NCI-H524 (cell line): ENCODE measurements around the gene ZNF212.
"Not testable (repeated sequence)": the region's sequence is repeated elsewhere in the genome, so short reads cannot be mapped to it uniquely, and the experiment has no call there.

Experiments used
- DNase-seq, 2 experiments: peaks; one replicate each; lab custom pipeline; 2025; lab: John Stamatoyannopoulos, UW

The ZNF212 gene

DNA sequence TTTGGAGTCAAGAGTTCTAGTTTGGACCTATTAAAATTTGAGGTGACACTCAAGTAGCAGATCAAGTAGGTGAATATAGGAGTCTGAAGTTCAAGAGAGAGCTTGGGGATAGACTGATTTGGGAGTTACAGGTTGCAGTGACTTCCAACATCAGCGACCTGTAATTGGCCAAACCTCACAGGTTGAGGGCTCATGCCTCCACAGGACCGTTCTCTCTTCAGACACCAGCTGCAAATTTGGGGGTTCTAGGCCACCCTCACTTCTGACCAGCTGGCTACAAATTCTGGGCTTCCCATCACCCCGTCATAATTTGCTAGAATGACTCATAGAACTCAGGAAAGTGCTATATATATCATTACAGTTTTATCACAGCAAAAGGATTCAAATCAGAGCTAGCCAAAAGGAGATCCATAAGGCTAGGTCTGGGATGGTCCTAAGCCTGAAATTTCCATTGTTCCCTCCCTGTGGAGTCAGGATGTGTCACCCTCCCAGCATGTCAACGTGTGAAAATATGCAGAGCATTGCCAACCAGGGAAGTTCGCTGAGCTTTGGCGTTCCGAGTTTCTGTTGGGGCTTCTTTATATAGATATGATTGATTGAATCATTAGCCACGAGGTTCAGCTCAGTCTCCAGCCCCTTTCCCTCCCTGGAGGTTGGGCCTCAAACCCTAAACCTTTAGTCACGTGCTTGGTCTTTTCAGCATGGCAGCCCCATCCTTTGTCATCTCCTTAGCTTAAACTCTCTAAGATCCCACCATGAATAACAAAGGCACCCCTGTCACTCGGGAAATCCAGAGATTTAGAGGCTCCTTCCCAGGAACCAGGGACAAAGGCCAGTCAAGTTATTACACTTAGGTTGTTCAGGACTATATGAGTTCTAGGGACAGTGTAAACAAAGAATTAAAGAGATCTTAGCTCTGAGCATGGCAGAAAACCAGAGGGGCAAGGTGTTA, 20.7 kb upstream of the ZNF212 start:
- no peak for DNase-seq

DNA sequence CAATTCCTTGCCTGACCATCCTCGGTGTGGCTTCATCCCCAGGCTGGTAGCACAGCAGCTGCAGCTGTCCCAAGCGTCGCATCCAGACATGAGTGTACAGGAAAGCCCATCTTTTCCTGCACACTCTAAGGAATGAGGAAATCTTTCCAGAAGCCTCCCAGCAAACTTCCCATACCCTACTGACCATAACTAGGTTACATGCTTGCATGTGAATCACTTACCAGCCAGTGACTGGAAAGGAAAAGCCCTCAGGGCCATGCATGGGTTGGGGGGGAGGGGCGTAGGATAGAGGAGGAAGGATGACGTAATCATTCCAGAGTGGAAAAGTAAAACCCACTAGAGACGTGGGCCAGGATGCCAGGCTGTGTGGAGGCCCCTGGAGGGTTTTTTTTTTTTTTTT, 18.9 kb upstream of the ZNF212 start:
- DNase-seq: no peak

DNA sequence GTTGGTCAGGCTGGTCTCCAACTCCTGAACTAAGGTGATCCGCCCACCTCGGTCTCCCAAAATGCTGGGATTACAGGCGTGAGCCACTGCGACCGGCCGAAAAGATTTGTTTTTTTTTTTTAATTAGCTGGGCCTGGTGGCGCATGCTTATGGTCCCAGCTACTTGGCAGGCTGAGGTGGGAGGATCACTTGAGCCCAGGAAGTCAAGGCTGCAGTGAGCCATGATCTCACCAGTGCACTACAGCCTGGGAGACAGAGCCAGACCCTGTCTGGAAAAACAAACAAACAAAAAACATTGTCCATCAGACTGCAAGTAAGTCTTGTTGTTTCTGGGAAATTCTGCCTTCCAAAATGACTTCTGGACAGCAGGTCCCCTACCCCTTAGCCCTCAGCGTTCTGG, 16.3 kb upstream of the ZNF212 start:
- DNase-seq: no peak

DNA sequence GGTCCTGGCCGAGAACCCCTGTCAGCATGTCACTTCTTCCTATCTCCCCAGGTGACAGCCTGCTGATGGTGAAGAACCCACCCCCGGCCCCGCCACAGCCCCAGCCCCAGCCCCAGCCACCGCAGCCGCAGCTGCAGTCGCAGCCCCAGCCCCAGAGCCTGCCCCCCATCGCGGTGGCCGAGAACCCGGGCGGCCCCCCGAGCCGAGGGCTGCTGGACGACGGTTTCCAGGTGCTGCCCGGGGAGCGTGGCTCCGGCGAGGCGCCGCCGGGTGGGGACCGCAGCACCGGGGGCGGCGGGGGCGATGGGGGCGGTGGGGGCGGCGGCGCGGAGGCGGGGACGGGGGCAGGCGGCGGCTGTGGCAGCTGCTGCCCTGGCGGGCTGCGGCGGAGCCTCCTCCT, 15.7 kb upstream of the ZNF212 start:
- no peak for DNase-seq

DNA sequence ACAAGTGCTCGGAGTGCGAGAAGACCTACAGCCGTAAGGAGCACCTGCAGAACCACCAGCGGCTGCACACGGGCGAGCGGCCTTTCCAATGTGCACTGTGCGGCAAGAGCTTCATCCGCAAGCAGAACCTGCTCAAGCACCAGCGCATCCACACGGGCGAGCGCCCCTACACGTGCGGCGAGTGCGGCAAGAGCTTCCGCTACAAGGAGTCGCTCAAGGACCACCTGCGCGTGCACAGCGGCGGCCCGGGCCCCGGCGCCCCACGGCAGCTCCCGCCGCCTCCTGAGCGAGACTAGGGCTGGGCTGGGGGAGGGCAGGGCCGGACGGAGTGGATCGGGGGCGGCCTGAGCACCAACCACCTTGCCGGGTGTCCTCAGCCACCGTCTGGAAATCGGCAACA, 15.1 kb upstream of the ZNF212 start:
- DNase-seq: no peak

DNA sequence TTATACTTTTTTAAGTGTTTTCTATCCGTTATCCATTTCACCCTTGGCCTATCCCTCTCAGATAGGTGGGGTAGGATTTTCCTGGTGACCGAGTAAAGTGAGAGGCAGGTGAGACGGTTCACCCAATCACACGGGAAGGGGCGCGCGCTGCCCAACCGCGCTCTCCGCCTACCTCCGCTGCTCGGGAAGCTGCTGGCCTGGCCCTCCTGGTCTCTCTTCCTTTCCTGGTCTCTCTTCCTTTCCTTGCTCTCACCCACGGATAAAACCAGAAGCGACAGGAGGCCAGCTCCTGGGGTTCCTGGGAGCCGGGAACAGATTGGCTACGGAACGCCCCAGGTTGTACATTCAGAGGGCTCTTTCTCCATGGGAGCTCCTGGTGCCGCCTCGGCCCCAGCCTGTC, 14.3 kb upstream of the ZNF212 start:
- DNase-seq: no peak

DNA sequence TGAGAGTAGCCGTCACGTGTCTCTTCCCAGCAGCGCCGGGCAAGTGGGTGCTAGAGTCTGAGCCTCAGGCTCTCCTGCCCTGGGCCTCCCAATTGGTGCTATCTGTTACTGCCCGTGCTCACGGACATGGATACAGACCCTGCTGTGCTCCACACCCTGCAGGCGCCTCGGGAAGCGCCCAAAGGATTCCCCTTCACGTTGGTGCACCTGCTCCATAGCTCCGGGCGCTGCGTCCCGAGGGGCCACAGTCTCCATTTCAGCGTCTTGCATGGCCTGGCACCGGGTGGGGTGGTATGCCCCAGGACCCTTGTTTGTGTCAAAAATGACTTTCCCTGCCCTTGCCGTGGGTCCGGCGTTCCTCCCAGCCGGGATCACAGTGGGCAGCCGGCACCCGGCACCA, 13.8 kb upstream of the ZNF212 start:
- DNase-seq: no peak

DNA sequence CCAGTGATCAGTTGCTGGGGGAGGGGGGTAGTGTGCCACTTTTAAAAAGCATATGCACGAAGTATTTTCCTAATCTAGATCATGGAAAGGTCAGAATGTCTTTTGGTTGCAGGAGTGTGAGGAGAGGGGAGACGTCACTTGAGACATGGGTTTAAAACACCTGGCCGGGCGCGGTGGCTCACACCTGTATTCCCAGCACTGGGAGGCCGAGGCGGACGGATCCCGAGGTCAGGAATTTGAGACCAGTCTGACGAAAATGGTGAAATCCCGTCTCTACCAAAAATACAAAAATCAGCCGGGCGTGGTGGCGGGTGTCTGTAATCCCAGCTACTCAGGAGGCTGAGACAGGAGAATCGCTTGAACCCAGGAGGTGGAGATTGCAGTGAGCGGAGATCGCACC, 13.1 kb upstream of the ZNF212 start:
- not testable (repeated sequence) for DNase-seq

DNA sequence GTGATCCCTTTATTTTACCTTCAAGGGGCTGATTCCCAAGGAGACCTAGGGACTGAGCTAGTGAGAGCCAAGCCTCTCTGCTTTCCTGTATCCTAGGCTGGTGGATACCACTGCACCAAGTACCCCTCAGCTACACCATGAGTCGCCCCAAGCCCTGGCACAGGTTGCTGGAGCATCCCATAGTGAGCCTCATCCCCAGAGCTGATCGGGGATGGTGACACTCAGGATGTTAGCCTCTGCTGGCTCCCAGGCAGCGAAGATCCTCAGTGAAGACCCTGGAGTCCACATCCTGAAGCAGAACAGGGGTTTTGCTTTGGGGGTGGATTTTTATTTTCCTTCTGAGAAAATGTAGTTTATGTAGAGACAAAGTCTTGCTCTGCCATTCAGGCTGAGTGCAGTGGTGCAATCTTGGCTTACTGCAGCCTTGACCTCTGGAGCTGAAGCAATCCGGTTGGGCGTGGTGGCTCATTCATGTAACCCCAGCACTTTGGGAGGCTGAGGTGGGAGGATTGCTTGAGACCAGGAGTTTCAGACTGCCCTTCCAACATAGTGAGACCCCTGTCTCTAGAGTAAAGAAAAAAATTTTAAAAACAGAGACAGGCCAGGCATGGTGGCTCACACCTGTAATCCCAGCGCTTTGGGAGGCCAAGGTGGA, 12.5 kb upstream of the ZNF212 start:
- DNase-seq: no peak

DNA sequence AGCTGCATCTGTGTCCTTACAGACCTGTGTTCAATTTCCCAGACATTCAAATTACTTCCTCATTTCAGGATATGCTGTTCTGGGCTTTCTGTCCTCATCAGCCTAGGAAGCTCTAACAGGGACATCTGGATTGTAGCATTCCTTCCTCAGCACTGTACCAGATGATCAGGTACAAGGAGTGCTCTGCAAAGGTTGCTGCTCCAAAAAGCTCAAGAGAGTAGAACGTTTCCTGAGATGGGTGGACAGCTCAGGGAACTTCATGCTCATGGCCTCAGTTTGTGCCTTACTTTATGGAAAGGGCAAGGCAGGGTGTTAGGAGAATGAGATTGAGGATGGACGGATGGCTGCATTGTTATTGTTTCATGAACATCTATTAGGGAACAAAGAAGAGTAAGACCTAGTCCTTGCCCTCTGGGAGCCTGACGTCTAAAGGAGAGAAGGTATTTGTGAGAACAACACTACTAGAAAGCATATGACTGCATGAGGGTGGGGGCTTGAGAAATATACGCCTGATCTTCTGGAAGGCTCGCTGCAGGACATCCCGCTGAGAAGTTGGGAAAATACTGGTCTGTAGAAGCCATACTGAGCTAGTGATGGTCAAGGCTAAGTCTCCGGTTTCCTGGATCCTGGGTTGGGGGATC, 10.5 kb upstream of the ZNF212 start:
- DNase-seq: no peak

DNA sequence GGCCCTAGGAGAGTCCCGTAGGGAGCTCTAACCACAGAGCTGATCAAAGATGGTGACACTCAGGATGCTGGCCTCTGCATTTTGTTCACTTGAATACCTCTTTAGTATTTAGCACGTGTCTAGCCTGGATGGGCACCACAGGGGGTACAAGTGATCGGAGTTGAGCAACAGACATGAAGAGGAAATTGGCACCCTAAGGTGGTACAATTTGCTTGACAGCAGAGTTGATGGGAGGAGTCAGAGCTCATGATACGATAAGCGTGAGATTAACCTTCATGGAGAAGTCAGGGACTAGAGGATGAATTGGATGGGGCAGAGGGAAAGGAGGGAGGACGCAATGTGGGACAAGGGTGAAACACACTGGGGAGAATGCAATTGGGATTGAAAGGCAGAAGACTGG, 9.9 kb upstream of the ZNF212 start:
- no peak for DNase-seq

DNA sequence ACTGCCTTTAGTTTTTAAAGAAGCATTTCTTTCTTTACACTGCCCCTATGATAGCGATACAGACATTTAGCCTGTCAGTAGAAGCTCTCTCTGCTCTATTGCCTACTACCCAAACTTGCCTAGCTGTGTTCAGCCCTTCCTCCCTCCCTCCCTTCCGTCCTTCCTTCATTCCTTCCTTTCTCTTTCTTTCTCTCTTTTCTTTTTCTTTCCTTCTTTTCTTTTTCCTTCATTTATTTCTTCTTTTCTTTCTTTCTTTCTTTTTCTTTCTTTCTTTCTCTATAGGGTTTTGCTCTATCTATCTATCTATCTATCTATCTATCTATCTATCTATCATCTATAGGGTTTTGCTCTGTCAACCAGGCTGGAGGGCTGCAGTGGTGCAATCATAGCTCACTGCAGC, 7.1 kb upstream of the ZNF212 start:
- DNase-seq: no peak

DNA sequence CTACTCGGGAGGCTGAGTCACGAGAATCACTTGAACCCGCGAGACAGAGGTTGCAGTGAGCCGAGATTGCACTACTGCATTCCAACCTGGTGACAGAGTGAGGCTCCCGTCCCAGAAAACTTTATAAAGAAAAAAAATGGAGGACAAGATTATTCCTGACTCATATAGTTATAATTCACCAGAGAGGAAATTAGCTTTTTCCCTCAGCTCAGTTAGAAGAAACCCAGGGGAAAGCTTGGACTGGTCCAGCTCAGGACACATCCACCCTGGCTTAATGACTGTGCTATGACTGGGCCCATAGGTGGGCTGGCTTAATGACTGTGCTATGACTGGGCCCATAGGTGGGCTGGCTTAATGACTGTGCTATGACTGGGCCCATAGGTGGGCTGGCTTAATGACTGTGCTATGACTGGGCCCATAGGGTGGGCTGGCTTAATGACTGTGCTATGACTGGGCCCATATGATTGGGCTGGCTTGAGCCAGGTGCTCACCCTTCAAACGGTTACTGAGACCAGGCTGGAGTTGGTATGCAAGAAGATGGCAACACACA, 5.7 kb upstream of the ZNF212 start:
- DNase-seq: not testable (repeated sequence)

DNA sequence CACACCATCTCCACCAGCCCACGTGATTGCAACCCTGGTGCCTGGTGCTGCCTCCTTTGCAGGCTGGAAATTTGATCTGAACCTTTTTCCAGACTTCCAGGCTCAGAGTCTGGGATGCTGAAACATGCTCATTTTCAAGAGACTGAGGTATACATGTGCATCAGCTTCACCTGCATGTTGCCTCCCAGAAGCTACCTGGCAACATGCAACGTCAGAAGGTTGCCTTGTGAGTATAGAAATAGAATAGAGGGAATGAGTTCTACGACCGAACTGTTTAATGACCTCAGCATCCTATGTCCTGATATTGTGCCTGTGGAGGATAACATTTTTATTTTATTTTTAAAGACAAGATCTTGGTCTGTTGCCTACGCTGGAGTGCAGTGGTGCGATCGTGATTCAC, 1.9 kb upstream of the ZNF212 start:
- DNase-seq: no peak

DNA sequence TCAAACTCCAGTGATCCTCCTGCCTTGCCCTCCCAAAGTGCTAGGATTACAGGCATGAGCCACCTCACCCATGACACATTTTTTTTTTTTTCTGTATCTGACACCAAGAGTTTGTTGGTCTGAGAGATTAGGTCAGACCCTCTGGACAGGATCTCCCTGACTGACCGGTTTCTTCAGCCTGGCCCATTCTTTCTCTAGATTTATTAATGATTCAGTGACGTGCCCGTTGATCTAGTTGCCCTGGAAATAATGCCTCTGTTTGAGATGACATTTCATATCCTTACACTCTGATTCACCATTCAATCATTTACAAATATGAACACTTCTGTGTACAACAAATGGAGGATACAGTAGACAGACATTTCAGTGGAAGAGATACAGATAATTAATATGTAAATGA, 1.4 kb upstream of the ZNF212 start:
- DNase-seq: no peak

DNA sequence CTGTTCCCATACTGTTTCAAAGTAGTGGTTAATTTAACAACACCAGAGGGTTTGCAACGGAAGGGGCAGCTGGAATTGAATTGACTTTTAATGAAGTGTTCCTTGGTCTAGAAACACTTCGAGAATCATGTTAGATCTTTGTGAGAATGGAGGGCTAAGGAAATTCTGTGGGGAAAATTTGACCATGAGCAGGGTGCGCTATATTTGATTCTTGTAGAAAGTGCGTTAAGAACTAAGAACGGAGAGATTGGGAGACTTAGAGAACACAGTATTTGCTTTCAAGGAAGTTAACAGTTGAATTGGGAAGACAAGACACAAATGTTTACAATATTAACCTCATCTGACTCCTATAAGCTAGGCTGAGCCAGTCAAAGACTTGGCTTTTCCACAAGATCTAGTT, 1.2 kb downstream of the ZNF212 start:
- DNase-seq: no peak

DNA sequence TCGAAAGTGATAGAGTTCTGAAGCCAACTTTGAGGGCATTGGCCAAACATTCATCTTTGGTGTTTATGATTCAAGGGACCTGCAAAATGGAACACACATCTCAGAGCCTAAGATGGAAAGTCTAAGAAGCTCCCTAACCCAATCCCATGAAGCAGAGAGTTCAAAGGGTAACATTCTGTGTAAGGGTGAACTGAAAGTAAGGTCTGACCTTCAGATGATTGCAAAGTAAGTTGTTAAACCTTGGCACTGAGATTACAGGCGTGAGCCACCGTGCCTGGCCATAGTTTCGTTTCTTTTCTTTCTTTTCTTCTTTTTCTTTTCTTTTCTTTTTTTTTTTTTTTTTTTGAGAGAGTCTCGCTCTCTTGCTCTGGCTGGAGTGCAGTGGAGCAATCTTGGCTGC, 2.2 kb downstream of the ZNF212 start:
- no peak for DNase-seq

DNA sequence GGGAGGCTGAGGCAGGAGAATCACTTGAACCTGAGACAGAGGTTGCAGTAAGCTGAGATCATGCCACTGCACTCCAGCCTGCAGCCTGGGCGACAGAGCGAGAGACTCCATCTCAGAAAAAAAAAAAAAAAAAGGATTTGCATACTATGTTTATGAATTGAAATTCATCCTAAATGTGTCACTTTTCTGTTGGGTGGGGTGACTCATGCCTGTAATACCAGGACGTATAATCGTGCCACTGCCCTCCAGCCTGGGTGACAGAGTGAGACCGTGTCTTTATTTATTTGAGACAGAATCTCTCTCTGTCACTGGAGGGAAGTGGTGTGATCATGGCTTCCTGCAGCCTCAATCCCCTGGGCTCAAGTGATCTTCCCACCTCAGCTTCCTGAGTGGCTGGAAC, 5.8 kb downstream of the ZNF212 start:
- no peak for DNase-seq

DNA sequence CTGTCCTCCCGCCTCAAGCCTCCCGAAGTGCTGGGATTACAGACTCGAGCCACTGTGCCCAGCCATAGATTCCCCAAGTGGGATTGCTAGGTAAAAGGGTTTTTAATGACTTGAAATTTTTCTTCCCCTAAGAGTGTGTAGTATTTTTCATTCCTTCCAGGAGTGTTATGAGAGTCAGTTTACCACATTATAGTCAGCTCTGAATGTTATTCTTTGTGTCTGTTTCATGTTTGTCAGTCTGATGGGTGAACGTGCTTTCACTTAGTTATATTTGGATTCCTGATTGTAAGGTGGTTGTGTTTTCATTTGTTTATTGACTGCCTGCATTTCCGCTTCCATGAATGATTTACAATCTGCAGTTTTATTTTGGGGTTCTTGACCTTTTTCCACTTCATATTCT, 6.3 kb downstream of the ZNF212 start:
- DNase-seq: no peak

DNA sequence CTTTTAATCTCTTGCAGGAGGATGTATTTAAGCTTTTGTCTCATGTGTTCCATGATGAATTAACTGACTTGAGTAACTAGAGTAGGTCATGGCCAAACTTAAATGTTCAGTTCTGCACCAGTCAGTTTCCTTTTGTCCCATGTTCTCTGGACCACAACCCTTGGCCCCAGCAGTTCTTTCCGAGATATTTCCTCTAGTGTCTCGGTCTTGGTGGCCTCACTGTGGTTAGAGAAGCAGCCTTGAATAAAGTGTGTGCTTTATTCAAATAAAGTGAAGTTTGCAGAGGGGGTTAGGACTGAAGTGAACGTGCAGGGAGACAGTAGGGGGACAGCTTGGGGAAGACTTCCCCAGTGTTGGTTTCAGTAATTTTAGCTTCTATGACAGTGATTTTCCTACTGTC, 9.3 kb downstream of the ZNF212 start:
- DNase-seq: no peak

DNA sequence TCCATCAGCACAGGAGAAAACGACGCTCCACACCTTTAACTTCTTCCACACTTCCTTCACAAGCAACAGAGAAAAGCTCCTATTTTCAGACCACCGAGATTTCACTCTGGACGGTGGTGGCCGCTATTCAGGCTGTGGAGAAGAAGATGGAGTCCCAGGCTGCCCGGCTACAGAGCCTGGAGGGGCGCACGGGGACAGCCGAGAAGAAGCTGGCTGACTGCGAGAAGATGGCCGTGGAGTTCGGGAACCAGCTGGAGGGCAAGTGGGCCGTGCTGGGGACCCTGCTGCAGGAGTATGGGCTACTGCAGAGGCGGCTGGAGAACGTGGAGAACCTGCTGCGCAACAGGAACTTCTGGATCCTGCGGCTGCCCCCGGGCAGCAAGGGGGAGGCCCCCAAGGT, 10.7 kb downstream of the ZNF212 start:
- DNase-seq: not testable (repeated sequence)

DNA sequence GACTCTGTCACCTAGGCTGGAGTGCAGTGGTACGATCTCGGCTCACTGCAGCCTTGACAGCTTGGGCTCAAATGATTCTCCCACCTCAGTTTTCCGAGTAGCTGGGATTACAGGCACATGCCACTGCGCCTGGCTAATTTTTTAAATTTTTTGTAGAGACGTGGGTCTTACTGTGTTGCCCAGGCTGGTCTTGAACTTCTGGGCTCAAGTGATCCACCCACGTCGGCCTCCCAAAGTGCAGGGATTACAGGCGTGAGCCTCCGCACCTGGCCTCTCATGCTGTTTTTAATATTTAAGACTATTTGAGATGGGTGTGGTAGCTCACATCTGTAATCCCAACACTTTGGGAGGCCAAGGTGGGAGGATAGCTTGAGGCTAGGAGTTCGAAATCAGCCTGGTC, 12.1 kb downstream of the ZNF212 start:
- DNase-seq: not testable (repeated sequence)

DNA sequence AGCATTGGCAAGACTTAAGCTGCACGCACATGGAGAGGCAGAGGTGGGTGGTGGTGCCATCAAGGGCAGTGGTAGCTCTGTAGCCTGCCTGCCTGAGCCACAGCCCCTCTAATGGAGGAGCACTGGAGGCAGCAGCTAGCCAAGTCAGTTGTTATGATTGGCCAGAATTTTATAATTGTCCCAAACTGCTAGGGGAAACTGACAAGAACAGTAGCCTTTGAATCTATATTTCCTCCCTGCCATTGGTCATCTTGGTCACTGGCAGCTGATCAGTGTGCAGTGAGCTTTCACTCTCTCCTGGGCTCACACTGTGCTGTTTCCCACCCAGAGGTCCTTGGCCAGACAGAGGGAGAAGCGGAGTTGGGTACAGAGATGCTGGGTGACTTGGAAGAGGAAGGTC, 12.9 kb downstream of the ZNF212 start:
- no peak for DNase-seq
